Common myeloid progenitor, CD34-positive (primary cell): Measurements from ENCODE around the gene ZNF653.

Source experiments
- CTCF ChIA-PET: fragments of 350-600 bp; sonication (Branson Sonifier 250); formaldehyde crosslinking; loops from one replicate; lab custom pipeline; 2021; ENCODE audit warnings: antibody characterized with exemption; lab: Charles Lee
- POLR2A ChIA-PET: fragments of 350-600 bp; sonication (Branson Sonifier 250); formaldehyde crosslinking; loops from one replicate; lab custom pipeline; 2021; ENCODE audit warnings: antibody characterized with exemption; lab: Charles Lee
- DNase-seq, 3 donors: peaks; one replicate each; pipeline versions ENCODE4 v3.0.0 to v3.0.0-alpha.2; 2013
- H3K27ac ChIP-seq, 2 experiments: 1 replicate in 1 of 2; 2 replicates in 1 of 2; pipeline ENCODE4 v1.7.0; 2013; ENCODE audit warnings: inconsistent platforms in 2 of 2, low read length in 2 of 2, mild to moderate bottlenecking in 2 of 2, low read depth in 1 of 2, moderate library complexity in 1 of 2; ENCODE audit not compliant: severe bottlenecking in 2 of 2, insufficient read depth in 1 of 2, poor library complexity in 1 of 2
- H3K27me3 ChIP-seq, 5 experiments: replicated peaks in 2 of 5; 1 replicate in 3 of 5; 2 replicates in 2 of 5; pipeline versions ENCODE4 v1.6.1 to v1.7.0; 2013; ENCODE audit warnings: low read length in 4 of 5, mild to moderate bottlenecking in 2 of 5, moderate library complexity in 2 of 5, inconsistent platforms in 1 of 5; ENCODE audit not compliant: insufficient read depth in 5 of 5, control insufficient read depth in 4 of 5
- H3K36me3 ChIP-seq, 4 experiments: 1 replicate in 2 of 4; 2 replicates in 2 of 4; pipeline versions ENCODE4 v1.6.1 to v1.7.0; 2013; ENCODE audit warnings: low read length in 3 of 4, control low read depth in 1 of 4, mild to moderate bottlenecking in 1 of 4; ENCODE audit not compliant: control insufficient read depth in 4 of 4, insufficient read depth in 4 of 4
- H3K4me1 ChIP-seq, 4 experiments: 1 replicate in 3 of 4; 2 replicates in 1 of 4; pipeline versions ENCODE4 v1.6.1 to v1.7.1; 2013; ENCODE audit warnings: low read length in 3 of 4, mild to moderate bottlenecking in 3 of 4, control low read depth in 1 of 4, inconsistent platforms in 1 of 4, moderate library complexity in 1 of 4; ENCODE audit not compliant: control insufficient read depth in 4 of 4, insufficient read depth in 4 of 4; ENCODE audit errors: control extremely low read depth in 1 of 4
- H3K4me3 ChIP-seq, 7 experiments: 1 replicate in 4 of 7; 2 replicates in 3 of 7; pipeline versions ENCODE4 v1.5.1 to v1.7.0; 2013; ENCODE audit warnings: mild to moderate bottlenecking in 7 of 7, low read length in 6 of 7, moderate library complexity in 6 of 7, inconsistent platforms in 2 of 7, low read depth in 2 of 7, control low read depth in 1 of 7; ENCODE audit not compliant: insufficient read depth in 4 of 7, control insufficient read depth in 1 of 7; ENCODE audit errors: extremely low read depth in 1 of 7
- H3K9me3 ChIP-seq, 5 experiments: 1 replicate in 4 of 5; 2 replicates in 1 of 5; pipeline versions ENCODE4 v1.6.1 to v1.7.1; 2013; ENCODE audit warnings: low read length in 4 of 5, mild to moderate bottlenecking in 2 of 5, inconsistent platforms in 1 of 5, low read depth in 1 of 5, moderate library complexity in 1 of 5; ENCODE audit not compliant: control insufficient read depth in 4 of 5, insufficient read depth in 2 of 5; ENCODE audit errors: control extremely low read depth in 1 of 5
- WGBS: methylation state at CpG from one replicate; pipeline ENCODE4 v1.1.5; 2013; ENCODE audit not compliant: insufficient coverage; 5-methylcytosine and 5-hydroxymethylcytosine counted together

Gene ZNF653

GRCh38 chr19:11535792-11536595, 30.4 kb upstream of the ZNF653 start:
- POLR2A ChIA-PET: interaction anchor here (0.6 kb wide), 2 partner anchors 17 to 52 kb away, joined by 3 read pairs; no protein-coding TSS in a partner anchor
- no peaks in the 10 kb centered on the region for H3K36me3 ChIP-seq
- CTCF ChIA-PET: interaction anchor here (0.6 to 2.0 kb wide), 9 partner anchors 9 to 1934 kb away, joined by 3 to 8 read pairs (median 4); partner anchors contain the start of gene ELOF1
- H3K4me3 ChIP-seq: peak overlapping the region in 6 of 7 experiments; percentile 13 to 57 (median 33)
- H3K27me3 ChIP-seq: peaks cover 0 to 36% (median 8%) of the 10 kb centered on the region in 5 experiments
- peaks cover 2 to 14% (median 8%) of the 10 kb centered on the region in 4 experiments for H3K4me1 ChIP-seq
- DNase-seq: peak; percentile 83 to 88 (median 87)
- peak overlapping the region in 1 of 2 experiments; percentile 29 for H3K27ac ChIP-seq
- no peaks in the 10 kb centered on the region for H3K9me3 ChIP-seq
- 14% methylated on average over 49 of the region's 54 CpGs for WGBS

GRCh38 chr19:11534948-11535347, 29.3 kb upstream of the ZNF653 start:
- Histone ChIP-seq H3K4me1 (peaks cover 2 to 14% (median 8%) of the 10 kb centered on the region in 4 experiments), H3K4me3 (no peak overlapping the region), H3K27me3 (peaks cover 0 to 26% (median 7%) of the 10 kb centered on the region in 5 experiments), H3K9me3 (no peaks in the 10 kb centered on the region), H3K36me3 (no peaks in the 10 kb centered on the region), H3K27ac (no peak overlapping the region)
- WGBS: 91% methylated on average over 3 of the region's 5 CpGs
- no peak for DNase-seq
- POLR2A ChIA-PET: no interaction called here
- CTCF ChIA-PET: no interaction called here

GRCh38 chr19:11534538-11534937, 28.9 kb upstream of the ZNF653 start:
- Histone ChIP-seq H3K4me1 (peaks cover 2 to 14% (median 8%) of the 10 kb centered on the region in 4 experiments), H3K27ac (no peak overlapping the region), H3K36me3 (no peaks in the 10 kb centered on the region), H3K27me3 (peaks cover 0 to 21% (median 7%) of the 10 kb centered on the region in 5 experiments), H3K9me3 (no peaks in the 10 kb centered on the region), H3K4me3 (no peak overlapping the region)
- ChIA-PET CTCF (no interaction called here), POLR2A (no interaction called here)
- WGBS: 17% methylated on average over 1 of the region's 1 CpG
- no peak for DNase-seq

GRCh38 chr19:11530432-11530831, 24.8 kb upstream of the ZNF653 start:
- Histone ChIP-seq H3K4me1 (peaks cover 3 to 13% (median 10%) of the 10 kb centered on the region in 4 experiments), H3K27me3 (peaks cover 0 to 1% (median 0%) of the 10 kb centered on the region in 5 experiments), H3K9me3 (no peaks in the 10 kb centered on the region), H3K4me3 (no peak overlapping the region), H3K27ac (no peak overlapping the region), H3K36me3 (no peaks in the 10 kb centered on the region)
- ChIA-PET CTCF (no interaction called here), POLR2A (interaction anchor here (0.6 kb wide), 1 partner anchor 115 kb away, joined by 3 read pairs; no protein-coding TSS in a partner anchor)
- peak; percentile 87 to 92 (median 88) for DNase-seq
- 53% methylated on average over 4 of the region's 9 CpGs for WGBS

GRCh38 chr19:11528551-11529341, 23.1 kb upstream of the ZNF653 start, which contains the start of gene ECSIT:
TSS of gene ECSIT (minus strand) at chr19:11529134. CDS start at chr19:11519170, 9,964 bp downstream.
- H3K4me3 ChIP-seq: peak within 1 kb of the TSS; percentile 88 to 96 (median 92)
- CTCF ChIA-PET: interaction anchor here (0.8 to 1.8 kb wide), 3 partner anchors 12 to 30 kb away, joined by 3 to 4 read pairs (median 4); no protein-coding TSS in a partner anchor
- peaks cover 0 to 1% (median 0%) of the 10 kb centered on the region in 5 experiments for H3K27me3 ChIP-seq
- peak; percentile 97 to 98 (median 98) for DNase-seq
- peak within 1 kb of the TSS in 1 of 2 experiments; percentile 79 for H3K27ac ChIP-seq
- under 1% methylated on average over 46 of the region's 47 CpGs for WGBS
- H3K4me1 ChIP-seq: peaks cover 3 to 13% (median 10%) of the 10 kb centered on the region in 4 experiments
- H3K9me3 ChIP-seq: no peaks in the 10 kb centered on the region
- POLR2A ChIA-PET: interaction anchor here (0.5 to 0.9 kb wide), 3 partner anchors 10 to 1218 kb away, joined by 3 to 4 read pairs (median 3); no protein-coding TSS in a partner anchor
- peaks cover 0 to 1% (median 0%) of the 10 kb centered on the region in 4 experiments for H3K36me3 ChIP-seq

GRCh38 chr19:11519138-11519537, 13.5 kb upstream of the ZNF653 start:
- Histone ChIP-seq H3K4me3 (no peak overlapping the region), H3K4me1 (no peaks in the 10 kb centered on the region), H3K36me3 (peaks cover 2 to 24% (median 11%) of the 10 kb centered on the region in 4 experiments), H3K9me3 (no peaks in the 10 kb centered on the region), H3K27ac (no peak overlapping the region), H3K27me3 (no peaks in the 10 kb centered on the region)
- ChIA-PET CTCF (no interaction called here), POLR2A (interaction anchor here (0.6 kb wide), 1 partner anchor 17 kb away, joined by 3 read pairs; no protein-coding TSS in a partner anchor)
- DNase-seq: no peak
- WGBS: 100% methylated on average over 7 of the region's 9 CpGs
